ENCODE measurements around the gene BRINP2. TPM values are rescaled to one million over a fixed set of nuclear protein-coding genes. Genes with fewer than 3 reads are reported as not detected.

Gene BRINP2
- total RNA-seq, 1 donor from 2014 or later, result 17.1 TPM

DNA sequence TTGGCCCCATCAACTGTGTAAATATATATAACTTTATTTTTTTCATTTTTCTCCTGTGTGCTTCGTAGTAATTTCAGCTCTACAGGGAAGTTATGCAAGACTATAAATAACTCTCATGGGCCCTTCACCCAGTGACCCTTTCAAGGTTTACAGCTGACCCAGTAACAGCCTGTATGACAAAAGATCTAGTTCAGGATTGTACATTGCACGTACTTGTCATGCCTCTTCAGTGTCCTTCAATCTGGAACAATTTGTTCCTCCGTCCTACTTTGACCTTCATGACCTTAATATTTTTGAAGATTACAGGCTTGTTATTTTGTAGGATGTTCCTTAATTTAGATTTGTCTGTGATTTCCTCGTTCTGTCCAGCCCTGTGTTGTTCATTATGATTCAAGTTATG, 40.5 kb downstream of the BRINP2 start:
- DNase-seq (ENCODE audit: low spot score in 2 of 2) (no peak), FAIRE-seq (no peak)

DNA sequence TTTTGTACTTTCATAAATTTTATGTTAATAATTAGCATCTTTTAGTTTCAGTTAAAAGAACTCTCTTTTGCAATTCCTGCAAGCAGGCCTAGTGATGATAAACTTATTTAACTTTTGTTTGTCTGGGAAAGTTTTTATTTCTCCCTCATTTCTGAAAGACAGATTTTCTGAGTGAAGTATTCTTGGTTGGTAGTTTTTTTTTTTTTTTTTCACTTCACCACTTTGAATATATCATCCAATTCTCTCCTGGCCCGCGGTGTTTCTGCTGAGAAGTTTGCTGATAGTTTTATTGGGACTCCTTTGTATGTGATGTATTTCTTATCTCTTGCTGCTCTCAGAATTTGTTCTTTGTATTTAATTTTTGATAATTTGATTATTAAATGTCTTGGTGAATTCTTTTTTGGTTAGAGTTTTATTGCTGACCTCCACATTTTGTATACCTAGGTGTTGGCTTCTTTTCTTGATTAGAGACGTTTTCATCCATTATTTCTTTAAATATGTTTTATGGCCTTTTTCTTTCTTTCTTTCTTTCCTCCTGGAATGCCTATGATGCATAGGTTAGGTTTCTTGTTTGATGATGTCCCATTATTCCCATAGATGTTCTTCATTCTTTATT, 45.9 kb downstream of the BRINP2 start:
- DNase-seq (ENCODE audit: low spot score in 2 of 2) (no peak), FAIRE-seq (peak; percentile 10)

DNA sequence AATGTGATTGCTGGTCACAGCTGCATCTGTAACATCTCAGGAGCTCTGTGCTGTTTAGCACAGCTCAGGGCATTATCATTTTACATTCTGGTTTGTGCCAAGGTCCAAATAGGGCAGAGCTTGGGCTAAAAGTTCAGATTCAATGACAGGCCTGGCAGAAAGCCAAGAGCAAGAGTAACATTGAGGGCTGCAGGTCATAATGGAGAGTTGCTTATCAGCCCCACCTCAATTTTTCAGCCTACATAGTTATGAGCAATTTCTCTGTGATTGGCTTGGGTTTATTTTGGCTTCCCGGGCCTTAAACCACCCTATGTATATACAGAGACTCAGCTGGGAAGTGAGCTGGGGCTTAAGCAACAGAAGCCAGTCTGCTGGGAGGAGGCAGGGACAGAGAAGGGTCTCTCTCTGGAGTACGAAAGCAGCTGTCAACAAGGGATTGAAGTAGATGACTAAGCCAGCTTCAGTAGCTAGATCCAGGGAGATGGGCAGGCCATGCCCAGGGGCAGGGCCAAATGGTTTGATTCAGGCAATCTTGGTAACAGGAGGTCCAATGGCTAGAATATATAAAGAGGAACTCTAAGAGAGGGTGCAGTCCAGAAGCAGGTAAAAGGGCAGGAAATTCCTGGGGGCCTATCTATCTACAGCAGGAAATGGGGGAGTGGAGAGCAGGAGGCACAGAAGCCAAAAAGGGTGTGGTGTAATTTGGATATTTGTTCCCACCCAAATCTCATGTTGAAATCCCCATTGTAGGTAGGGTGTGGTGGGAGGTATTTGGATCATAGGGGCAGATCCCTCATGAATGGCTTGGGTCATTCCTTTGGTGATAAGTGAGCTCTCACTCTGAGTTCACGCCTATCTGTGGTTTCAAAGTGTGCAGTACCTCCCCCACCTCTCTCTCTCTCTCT, 49.0 kb downstream of the BRINP2 start:
- FAIRE-seq (no peak), DNase-seq (ENCODE audit: low spot score in 2 of 2) (no peak)

DNA sequence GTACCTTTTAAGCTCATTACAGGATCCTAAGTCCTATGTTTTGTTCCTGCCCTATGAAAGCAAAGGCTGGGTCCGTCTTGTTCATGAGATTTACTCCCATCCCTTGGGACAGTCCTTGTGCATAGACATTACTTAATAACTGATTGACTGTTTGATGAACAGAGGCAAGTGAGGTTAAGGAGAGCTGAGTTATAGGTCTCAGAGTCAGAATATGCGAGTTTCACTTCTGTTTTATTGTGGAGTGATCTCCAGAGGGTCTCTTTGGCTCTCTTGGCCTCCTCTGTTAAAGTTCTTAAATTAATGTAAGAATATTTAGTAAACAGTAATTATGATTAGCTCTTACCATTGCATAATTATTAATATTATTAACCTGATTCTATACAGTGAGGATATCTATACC, 52.6 kb downstream of the BRINP2 start:
- no peak for DNase-seq (ENCODE audit: low spot score in 2 of 2)
- no peak for FAIRE-seq

DNA sequence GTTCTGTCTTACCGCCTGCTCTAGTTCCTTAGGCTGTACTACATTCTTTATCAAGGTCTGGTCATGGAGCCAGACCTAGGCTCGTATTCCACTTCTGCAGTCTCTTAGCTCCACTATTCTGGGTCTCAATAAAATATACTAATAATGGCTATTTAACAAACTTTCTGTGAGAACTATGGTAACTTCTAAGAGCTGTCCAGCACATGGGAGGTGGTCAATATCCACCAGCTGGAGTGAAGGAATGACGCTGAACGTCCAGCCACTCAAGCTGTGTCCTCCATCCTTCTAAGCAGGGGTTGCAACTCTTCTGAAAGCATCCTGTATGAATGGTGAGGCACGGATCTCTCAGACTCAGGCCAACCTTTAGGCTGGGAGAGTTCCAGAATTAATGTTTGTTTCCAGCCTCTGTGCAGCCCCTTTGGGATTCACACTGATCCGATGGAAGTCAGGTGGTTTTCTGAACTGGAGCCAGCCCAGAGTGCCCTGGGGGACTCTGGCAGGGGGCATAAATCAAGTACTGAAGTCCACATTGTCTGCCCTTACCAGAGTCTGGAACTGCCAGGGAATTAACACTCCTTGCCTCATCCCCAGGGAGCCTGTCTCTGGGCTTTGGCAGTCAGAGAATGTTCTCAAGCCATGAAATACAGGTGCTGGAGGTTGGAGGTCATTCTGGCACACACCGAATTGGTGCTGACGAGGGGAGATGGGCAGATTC, 57.4 kb downstream of the BRINP2 start:
- no peak for DNase-seq (ENCODE audit: low spot score in 2 of 2)
- FAIRE-seq, result no peak

DNA sequence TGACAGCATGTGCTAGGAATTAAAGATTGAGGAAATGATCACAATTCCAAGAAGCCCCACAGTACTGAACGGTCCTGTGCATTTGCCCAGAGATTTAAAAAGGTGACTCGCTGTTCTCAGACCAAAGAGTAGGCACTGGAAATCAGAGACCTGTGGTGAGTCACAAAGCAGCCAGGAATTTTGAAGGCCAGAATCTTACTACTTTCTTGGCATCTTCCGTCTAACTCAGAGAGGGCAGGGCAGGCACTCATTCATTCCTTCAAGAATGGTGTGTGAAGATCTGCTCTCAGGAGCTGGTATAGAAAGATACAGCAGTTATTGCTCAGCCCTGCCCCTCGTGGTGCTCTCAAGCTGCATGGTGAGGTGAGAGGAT, 57.9 kb downstream of the BRINP2 start:
- DNase-seq (ENCODE audit: low spot score in 2 of 2), result no peak
- FAIRE-seq, result no peak

DNA sequence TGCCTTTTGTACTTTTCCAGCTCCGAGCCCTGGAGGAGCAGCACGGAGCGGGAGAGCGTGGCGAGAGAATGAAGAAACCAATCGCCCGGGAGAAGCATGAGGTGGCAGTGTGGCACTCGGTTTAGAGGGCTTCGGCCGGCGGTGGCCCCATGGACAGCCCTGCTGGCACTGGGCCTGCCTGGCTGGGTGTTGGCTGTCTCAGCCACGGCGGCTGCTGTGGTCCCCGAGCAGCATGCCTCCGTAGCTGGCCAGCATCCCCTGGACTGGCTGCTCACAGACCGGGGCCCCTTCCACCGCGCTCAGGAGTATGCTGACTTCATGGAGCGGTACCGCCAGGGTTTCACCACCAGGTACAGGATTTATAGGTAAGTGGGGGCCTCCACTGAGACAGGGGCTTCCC, 59.0 kb downstream of the BRINP2 start:
- FAIRE-seq (no peak), DNase-seq (ENCODE audit: low spot score in 2 of 2) (peak in 1 of 2 donors; percentile 29)

DNA sequence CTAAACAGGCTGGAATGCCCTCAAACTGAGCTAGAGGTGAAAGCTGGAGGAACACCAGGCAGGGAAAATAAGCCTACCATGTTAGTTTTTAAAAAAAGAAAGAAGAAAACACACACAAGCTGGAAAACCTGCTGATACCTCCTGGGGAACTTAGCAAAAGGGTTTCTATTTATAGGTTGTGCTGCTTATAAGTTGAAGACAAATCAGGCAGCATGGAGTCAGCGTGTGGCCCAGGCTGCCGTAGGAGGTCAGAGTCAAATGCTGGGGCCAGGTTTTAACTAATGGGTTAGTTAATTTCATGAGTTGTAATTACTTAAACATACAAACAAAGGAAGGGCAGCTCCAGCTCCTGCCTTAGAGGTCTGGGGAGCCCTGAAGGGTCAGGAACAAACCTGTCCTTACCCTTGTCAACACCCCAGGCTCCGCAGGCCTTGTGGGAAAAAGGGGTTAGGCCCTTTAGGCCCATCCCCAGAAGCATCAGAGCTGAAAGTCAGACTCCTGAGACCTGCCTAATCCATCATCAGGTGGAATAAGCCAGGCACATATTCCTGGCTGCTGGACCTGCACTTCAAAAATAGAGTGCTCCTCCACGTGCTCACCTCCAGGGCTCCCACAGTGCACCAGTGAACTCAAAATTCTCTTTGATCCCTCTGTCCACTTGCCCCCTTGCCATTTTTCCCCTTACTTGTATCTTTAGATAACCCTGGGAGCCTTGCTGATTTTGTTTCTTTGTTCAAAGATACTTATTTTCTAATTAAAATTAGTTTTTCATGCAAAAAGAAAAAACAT, 59.7 kb downstream of the BRINP2 start:
- no peak for FAIRE-seq

DNA sequence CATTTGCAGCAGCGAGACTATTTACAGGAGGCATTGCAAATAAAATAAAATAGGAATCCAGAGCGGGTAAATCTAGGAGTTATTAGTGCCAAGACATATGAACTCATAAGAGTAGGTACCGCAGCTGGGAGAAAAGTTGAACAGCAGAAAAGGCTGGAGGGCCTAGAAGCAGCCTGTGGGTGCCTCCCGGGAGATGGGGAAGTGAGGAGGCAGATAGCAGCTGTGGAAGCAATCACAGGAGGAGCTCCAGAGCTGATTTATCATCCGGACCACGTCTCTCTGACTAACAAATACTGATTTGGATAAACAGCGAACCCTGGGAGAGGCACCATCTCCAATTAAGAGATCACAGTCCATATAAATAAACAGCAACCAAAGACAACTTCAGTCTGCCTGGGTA, 64.6 kb downstream of the BRINP2 start:
- DNase-seq (ENCODE audit: low spot score in 2 of 2), result no peak
- FAIRE-seq, result no peak

More for the DNA sequence above, 59.7 kb downstream of the BRINP2 start:
- no peak for DNase-seq (ENCODE audit: low spot score in 2 of 2)

DNA sequence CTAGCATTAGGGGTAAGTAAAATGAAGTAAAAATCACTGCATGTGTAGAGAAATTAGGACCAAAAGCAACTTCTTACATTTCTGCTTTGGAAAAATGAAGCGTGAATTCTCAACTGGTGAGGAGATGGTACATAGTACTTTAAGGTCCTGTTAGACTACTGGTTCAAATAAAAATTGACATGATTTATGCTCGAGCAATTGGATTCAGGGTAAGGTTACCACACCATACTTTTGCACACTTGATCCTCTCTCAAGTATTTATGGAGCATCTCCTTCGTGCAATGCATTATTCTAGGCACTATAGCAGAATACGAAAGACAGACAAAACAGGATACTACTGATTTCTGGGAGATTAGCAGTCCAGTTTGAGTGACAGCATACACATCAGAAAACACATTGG, 66.2 kb downstream of the BRINP2 start:
- no peak for DNase-seq (ENCODE audit: low spot score in 2 of 2)
- FAIRE-seq, result no peak

DNA sequence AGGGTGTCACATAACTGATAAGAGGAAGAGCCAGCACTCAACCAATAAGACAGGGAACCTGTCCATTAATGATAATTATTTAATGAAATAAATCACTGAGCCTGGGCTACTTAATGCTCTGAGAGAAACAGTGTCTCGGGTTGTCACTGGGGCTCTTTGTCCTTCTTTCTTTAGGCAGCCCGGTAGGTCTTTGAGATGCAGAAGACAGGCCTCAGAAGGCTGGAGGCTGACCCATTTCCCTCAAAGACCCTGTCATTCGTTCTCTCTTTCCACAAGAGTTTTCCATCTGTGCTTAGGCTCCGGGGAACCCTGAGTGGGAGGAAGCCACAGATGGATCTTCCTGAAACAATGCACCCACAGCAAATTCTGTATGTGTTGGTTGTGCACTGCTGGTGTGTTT, 68.2 kb downstream of the BRINP2 start:
- FAIRE-seq (no peak), DNase-seq (ENCODE audit: low spot score in 2 of 2) (no peak)

DNA sequence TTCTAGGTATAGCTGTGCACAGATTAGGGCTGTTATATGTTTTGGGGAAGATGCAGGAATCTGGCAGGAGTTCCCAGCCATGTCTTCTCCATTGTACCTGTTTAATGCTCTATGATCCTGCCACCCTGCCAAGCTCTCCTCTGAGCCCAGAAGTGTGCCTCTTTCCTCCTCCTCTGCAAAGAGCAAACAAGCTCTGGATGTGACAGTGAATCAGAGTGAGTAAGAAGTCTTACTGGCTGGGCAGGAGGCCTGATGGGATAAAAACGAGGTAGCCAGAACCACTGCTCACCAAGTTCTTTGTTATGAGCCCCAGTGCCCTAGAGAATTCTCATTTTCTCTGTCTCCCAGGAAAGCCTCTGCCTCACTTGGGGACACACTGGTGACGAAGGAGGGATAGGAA, 69.0 kb downstream of the BRINP2 start:
- DNase-seq (ENCODE audit: low spot score in 2 of 2) (no peak), FAIRE-seq (no peak)

DNA sequence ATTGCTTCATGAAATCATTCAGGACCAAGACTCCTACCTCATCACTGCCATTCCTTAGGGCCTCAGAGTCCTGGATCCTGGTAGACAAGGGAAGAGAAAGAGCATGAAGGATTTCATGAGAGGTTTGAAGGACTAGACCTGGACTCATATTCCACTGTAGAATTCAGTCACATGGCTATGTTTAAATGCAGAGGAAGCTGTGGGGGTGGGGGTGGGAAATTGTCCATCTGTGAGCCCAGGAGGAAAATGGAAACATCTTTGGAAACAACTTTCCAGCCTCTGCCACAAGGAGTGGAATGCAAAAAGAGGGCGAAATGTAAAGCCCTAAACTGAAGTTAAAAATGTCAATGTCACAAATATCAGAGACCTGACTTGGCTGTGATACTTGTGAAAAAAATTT, 73.0 kb downstream of the BRINP2 start:
- DNase-seq (ENCODE audit: low spot score in 2 of 2) (no peak), FAIRE-seq (no peak)

DNA sequence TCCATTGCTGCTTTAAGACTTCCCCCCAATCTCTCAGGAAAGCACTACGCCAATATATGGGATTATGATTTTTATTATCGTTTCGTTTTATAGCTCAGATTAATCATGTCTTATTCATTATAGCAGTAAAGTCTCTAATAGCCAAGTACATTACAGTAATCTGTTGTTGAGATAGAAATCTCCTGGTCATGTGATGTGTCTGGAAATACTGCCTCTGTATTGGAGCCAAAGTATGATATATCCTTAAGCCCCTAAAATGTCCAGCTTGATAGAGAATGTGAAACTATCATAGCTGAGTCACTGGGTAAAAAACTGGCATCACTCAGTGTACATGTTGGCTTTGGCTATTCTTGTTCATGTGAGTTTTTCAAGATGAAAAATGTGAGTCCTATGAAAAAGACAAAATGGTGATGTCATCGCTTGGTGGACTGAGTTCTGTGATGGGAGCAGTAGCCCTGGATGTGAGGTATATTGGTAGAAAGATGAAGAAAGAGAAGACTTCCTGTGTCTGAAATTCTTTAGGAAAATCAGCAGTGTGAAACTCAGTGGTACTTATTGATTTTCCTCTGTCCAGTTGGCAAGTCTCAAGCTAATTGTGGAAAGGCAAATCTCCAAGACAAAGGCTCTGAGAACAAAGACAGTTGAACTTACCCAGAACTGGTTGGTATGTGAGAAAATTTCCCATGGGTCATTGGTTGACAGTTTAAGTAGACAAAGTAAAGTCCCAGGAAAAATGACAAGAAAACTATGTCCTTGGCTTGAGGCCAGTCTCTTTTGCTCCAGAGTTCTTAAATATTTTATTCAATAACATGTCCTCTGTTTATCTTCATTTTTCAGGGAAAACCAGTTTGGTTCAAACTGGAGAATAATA, 76.2 kb downstream of the BRINP2 start:
- DNase-seq (ENCODE audit: low spot score in 2 of 2), result no peak

DNA sequence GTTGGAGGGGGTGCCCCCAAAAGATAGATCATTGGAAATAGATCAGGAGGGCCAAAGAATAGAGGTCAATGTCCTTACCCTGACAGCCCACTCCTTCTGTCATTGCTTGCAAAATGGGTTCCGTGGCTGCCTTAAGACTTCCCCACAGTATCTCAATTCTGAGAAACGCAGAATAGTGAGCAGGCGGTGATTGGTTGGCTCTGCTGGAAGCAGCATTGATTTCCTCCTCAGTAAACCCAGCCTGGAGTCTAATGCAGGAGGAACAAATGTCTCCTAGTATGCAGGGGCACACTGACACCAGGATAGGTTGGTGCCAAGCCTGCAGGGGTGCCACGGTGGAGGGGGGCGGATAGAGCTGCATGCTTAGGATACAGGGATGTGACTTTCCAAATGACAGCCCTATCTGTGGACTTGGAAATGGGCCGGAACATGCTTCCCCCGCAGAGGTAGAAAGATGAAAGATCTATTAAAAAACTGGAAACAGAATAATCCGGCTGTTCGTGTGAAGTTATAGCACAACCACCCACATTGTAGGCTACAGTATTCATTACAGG, 76.9 kb downstream of the BRINP2 start:
- DNase-seq (ENCODE audit: low spot score in 2 of 2) (no peak), FAIRE-seq (no peak)

More for the DNA sequence above, 76.2 kb downstream of the BRINP2 start:
- FAIRE-seq, result no peak

DNA sequence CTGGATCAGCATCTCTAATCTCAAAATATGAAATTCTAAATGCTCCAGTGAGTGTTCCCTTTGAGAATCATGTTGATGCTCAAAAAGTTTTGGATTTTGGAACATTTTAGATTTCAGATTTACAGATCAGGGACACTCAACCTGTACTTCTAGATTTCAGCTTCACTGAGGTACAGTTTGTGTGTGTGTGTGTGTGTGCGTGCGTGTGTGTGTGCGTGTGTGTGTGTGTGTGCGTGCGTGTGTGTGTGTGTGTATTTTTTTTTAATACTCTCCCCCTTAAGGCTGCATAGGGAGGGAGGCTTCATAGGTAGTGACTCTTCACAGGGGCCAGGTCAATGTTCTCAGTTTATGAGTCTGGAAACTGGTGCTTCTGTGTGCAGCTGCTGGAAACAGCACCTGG, 77.5 kb downstream of the BRINP2 start:
- DNase-seq (ENCODE audit: low spot score in 2 of 2), result no peak
- no peak for FAIRE-seq

DNA sequence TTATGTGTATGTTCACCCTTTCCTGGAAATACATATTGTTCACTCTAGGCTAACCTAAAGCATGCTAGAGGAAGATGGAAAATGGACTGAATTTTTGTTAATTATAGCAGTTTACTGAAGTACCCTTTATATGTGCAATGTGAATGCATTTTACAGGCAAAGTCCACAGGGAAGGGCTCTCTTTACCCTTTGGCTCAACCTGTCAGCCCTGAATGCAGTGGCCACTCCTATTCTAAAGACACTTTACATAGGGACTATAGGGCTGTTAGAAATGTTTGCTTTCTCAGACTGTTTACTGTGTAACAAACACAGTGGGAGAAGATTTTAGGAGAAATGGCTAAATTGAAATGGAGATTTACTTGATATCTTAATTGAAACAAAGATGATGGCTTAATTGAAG, 78.5 kb downstream of the BRINP2 start:
- DNase-seq (ENCODE audit: low spot score in 2 of 2) (no peak), FAIRE-seq (no peak)

DNA sequence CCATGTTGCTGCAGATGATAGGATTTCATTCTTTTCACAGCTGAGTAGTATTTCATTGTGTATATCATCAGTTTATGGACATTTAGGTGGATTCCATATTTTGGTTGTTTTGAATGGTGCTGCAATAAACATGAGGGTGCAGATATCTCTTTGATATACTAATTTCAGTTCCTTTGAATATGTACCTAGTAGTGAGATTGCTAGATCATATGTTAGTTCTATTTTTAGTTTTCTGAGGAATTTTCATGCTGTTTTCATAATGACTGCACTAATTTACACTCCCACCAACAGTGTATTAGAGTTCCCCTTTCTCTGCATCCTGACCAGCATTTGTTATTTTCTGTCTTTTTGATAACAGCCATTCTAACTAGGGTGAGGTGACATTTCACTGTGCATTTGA, 82.1 kb downstream of the BRINP2 start:
- FAIRE-seq (no peak), DNase-seq (ENCODE audit: low spot score in 2 of 2) (no peak)

DNA sequence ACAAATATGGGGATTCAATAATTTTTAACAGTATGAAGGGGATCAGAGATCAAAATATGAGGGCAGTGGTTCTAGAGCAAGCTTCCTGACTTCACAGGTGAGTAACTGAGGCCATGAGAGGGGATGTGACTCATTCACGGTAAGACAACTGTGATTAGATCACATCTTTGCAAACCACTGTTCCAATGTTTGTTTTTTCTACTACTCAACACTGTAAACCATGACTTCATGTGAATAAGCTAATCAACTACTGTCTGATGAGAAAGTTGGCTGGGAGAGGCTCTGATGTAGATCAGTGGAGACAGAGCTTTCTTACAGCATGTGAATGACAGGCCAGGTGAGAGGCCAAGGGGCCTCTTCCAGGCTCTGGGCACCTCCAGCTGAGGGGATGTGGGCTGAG, 84.7 kb downstream of the BRINP2 start:
- DNase-seq (ENCODE audit: low spot score in 2 of 2), result no peak
- FAIRE-seq, result no peak

Data from frontal cortex (tissue), 4 donors.